H9 (cell line): Measurements from ENCODE around the gene COL19A1. TPM values are rescaled to one million over a fixed set of nuclear protein-coding genes. Genes with fewer than 3 reads are reported as not detected.

Source experiments
- DNase-seq: peaks from one replicate; pipeline ENCODE4 v3.0.0-alpha.2; 2017
- H2AFZ ChIP-seq: one replicate; pipeline ENCODE4 v1.6.1; 2013; ENCODE audit warnings: mild to moderate bottlenecking, low read length, control low read depth, moderate library complexity
- H2AK5ac ChIP-seq: 2 replicates; pipeline ENCODE4 v1.6.1; 2013; ENCODE audit warnings: low read length, control low read depth, mixed read lengths; ENCODE audit not compliant: insufficient read length
- H2BK120ac ChIP-seq: one replicate; pipeline ENCODE4 v1.6.1; 2013; ENCODE audit warnings: low read depth, mild to moderate bottlenecking, low read length, control low read depth, inconsistent platforms; ENCODE audit not compliant: poor library complexity, severe bottlenecking
- H2BK12ac ChIP-seq: 2 replicates; pipeline ENCODE4 v1.6.1; 2013; ENCODE audit warnings: low read length, control low read depth, mixed read lengths, low read depth; ENCODE audit not compliant: insufficient read length
- H2BK15ac ChIP-seq: 2 replicates; pipeline ENCODE4 v1.6.1; 2013; ENCODE audit warnings: low read depth, low read length, control low read depth
- H2BK20ac ChIP-seq: one replicate; pipeline ENCODE4 v1.6.1; 2013; ENCODE audit warnings: low read depth, mild to moderate bottlenecking, low read length, control low read depth, inconsistent platforms; ENCODE audit not compliant: poor library complexity, severe bottlenecking
- H2BK5ac ChIP-seq: 2 replicates; pipeline ENCODE4 v1.6.1; 2013; ENCODE audit warnings: low read length, control low read depth, mixed read lengths; ENCODE audit not compliant: insufficient read length
- H3K14ac ChIP-seq: 2 replicates; pipeline ENCODE4 v1.6.1; 2013; ENCODE audit warnings: low read length, control low read depth; ENCODE audit not compliant: insufficient read depth
- H3K18ac ChIP-seq: 2 replicates; pipeline ENCODE4 v1.6.1; 2013; ENCODE audit warnings: low read depth, mild to moderate bottlenecking, mixed read lengths, low read length, control low read depth; ENCODE audit not compliant: insufficient read length
- H3K23ac ChIP-seq: 2 replicates; pipeline ENCODE4 v1.6.1; 2013; ENCODE audit warnings: low read length, control low read depth, mixed read lengths, low read depth; ENCODE audit not compliant: insufficient read length
- H3K23me2 ChIP-seq: 2 replicates; pipeline ENCODE4 v1.6.1; 2013; ENCODE audit warnings: low read depth, mild to moderate bottlenecking, mixed read lengths, low read length, control low read depth; ENCODE audit not compliant: insufficient read length, poor library complexity, severe bottlenecking
- H3K27ac ChIP-seq: 2 replicates; pipeline ENCODE4 v1.5.1; 2013; ENCODE audit warnings: low read length, control low read depth, mixed read lengths, low read depth; ENCODE audit not compliant: insufficient read length
- H3K27me3 ChIP-seq: 2 replicates; pipeline ENCODE4 v1.6.1; 2013; ENCODE audit warnings: low read length, control low read depth, inconsistent platforms; ENCODE audit not compliant: insufficient read depth
- H3K4ac ChIP-seq: 2 replicates; pipeline ENCODE4 v1.6.1; 2013; ENCODE audit warnings: low read depth, mild to moderate bottlenecking, control low read depth, inconsistent platforms, low read length, moderate library complexity
- H3K4me1 ChIP-seq: 2 replicates; pipeline ENCODE4 v1.6.1; 2013; ENCODE audit warnings: low read length, control low read depth, inconsistent platforms; ENCODE audit not compliant: insufficient read depth
- H3K4me2 ChIP-seq: 2 replicates; pipeline ENCODE4 v1.6.1; 2013; ENCODE audit warnings: low read length, control low read depth, mixed read lengths; ENCODE audit not compliant: insufficient read length, insufficient read depth
- H3K56ac ChIP-seq: 2 replicates; pipeline ENCODE4 v1.6.1; 2013; ENCODE audit warnings: low read depth, mild to moderate bottlenecking, mixed read lengths, low read length, control low read depth; ENCODE audit not compliant: insufficient read length
- H3K79me1 ChIP-seq: 2 replicates; pipeline ENCODE4 v1.6.1; 2013; ENCODE audit warnings: low read depth, mild to moderate bottlenecking, moderate library complexity, low read length, control low read depth, inconsistent platforms; ENCODE audit not compliant: insufficient read depth, poor library complexity, severe bottlenecking
- H3K79me2 ChIP-seq: 2 replicates; pipeline ENCODE4 v1.6.1; 2013; ENCODE audit warnings: low read length, control low read depth, inconsistent platforms; ENCODE audit not compliant: insufficient read depth
- H3K9ac ChIP-seq: 2 replicates; pipeline ENCODE4 v1.6.1; 2013; ENCODE audit warnings: low read length, control low read depth, mixed read lengths; ENCODE audit not compliant: insufficient read length; ENCODE audit errors: extremely low read depth
- H3K9me3 ChIP-seq: one replicate; pipeline ENCODE4 v1.6.1; 2013; ENCODE audit warnings: low read depth, low read length, inconsistent platforms; ENCODE audit not compliant: control insufficient read depth
- H3T11ph ChIP-seq: one replicate; pipeline ENCODE4 v1.6.1; 2013; ENCODE audit warnings: mild to moderate bottlenecking, low read length, control low read depth, inconsistent platforms
- H4K20me1 ChIP-seq: one replicate; pipeline ENCODE4 v1.6.1; 2013; ENCODE audit not compliant: control insufficient read depth, insufficient read length, insufficient read depth
- H4K5ac ChIP-seq: 2 replicates; pipeline ENCODE4 v1.6.1; 2013; ENCODE audit warnings: low read depth, mild to moderate bottlenecking, mixed read lengths, low read length, control low read depth; ENCODE audit not compliant: insufficient read length
- H4K8ac ChIP-seq: replicated peaks from 2 replicates; pipeline ENCODE4 v1.6.1; 2013; ENCODE audit warnings: low read length, control low read depth, mixed read lengths, low read depth; ENCODE audit not compliant: insufficient read length
- H4K91ac ChIP-seq: 2 replicates; pipeline ENCODE4 v1.6.1; 2013; ENCODE audit warnings: low read depth, mild to moderate bottlenecking, moderate library complexity, mixed read lengths, low read length, control low read depth; ENCODE audit not compliant: insufficient read length
- H3K27ac Mint-ChIP-seq, 3 experiments: 2 replicates in 2 of 3; 3 replicates in 1 of 3; pipeline ENCODE4 v1.8.0; 2020 to 2021; ENCODE audit warnings: mixed read lengths in 3 of 3, mild to moderate bottlenecking in 1 of 3, moderate library complexity in 1 of 3
- H3K27me3 Mint-ChIP-seq: 2 replicates; pipeline ENCODE4 v1.8.0; 2021; ENCODE audit warnings: low read depth, mild to moderate bottlenecking, moderate library complexity, mixed read lengths
- H3K36me3 Mint-ChIP-seq, 3 experiments: 2 replicates in 2 of 3; 3 replicates in 1 of 3; pipeline ENCODE4 v1.8.0; 2020 to 2021; ENCODE audit warnings: low read depth in 3 of 3, mixed read lengths in 3 of 3; ENCODE audit not compliant: insufficient read depth in 1 of 3
- H3K4me1 Mint-ChIP-seq, 2 experiments: 2 replicates each; pipeline ENCODE4 v1.8.0; 2020; ENCODE audit warnings: mixed read lengths in 2 of 2
- H3K4me3 Mint-ChIP-seq, 2 experiments: 2 replicates in 1 of 2; 3 replicates in 1 of 2; pipeline ENCODE4 v1.8.0; 2020 to 2021; ENCODE audit warnings: mild to moderate bottlenecking in 2 of 2, mixed read lengths in 2 of 2, moderate library complexity in 1 of 2
- H3K9me3 Mint-ChIP-seq, 2 experiments: 2 replicates in 1 of 2; 3 replicates in 1 of 2; pipeline ENCODE4 v1.8.0; 2020; ENCODE audit warnings: mild to moderate bottlenecking in 2 of 2, mixed read lengths in 2 of 2, moderate library complexity in 1 of 2
- WGBS: extraction: QIAGEN DNeasy Blood & Tissue Kit; methylation state at CpG from one replicate; pipeline ENCODE4 v1.1.7; 2013; ENCODE audit warnings: missing lambda C conversion rate, low lambda C conversion rate, mixed read lengths; ENCODE audit not compliant: insufficient read length; ENCODE audit errors: extremely low coverage; 5-methylcytosine and 5-hydroxymethylcytosine counted together
- total RNA-seq: library from RNA; stranded (reverse); gene quantifications from 2 replicates; pipeline ENCODE4 v1.2.1, GENCODE V29; 2021
- TF ChIP-seq, protein P1 (sequence below): fragments of 200-600 bp; sonication (generic); conservative IDR thresholded peaks from 3 replicates; pipeline ENCODE4 v1.8.0; 2021; ENCODE audit warnings: antibody characterized with exemption, mild to moderate bottlenecking

COL19A1 gene
- total RNA-seq, 1 experiment from 2014 or later = not detected

DNA sequence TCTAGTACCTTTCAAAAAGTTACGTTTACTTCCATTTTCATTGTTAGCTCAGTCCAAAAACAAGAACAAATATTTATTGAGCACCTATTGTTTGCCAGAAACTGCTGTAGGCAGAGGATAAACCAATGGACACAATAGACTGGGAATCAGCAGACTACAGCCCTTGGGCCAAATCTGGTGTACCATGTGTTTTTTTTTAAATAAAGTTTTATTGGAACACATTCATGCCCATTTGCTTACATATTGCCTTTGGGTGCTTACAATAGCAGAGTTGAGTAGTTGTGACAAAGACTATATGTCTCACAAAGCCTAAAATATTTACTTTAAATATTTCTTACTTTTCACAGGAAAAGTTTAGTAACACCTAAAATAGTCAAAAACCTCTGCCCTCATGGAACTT, 220.4 kb downstream of the COL19A1 start:
- H3K36me3 Mint-ChIP-seq = no peaks in the 10 kb centered on the region
- no peaks in the 10 kb centered on the region for H3K23me2 ChIP-seq
- no peaks in the 10 kb centered on the region for H3K9me3 Mint-ChIP-seq
- no CpG with 5 or more reads among the region's 1 CpG for WGBS
- H2BK12ac ChIP-seq = no peak overlapping the region
- H3K27ac Mint-ChIP-seq = no peak overlapping the region
- H4K20me1 ChIP-seq = no peaks in the 10 kb centered on the region
- no peaks in the 10 kb centered on the region for H3K27me3 ChIP-seq
- H3K4me1 Mint-ChIP-seq = no peaks in the 10 kb centered on the region
- no peak overlapping the region for H2BK20ac ChIP-seq
- H3K27me3 Mint-ChIP-seq = no peaks in the 10 kb centered on the region
- no peak overlapping the region for H3K23ac ChIP-seq
- no peak overlapping the region for H4K5ac ChIP-seq
- no peak overlapping the region for H2BK15ac ChIP-seq
- H3K56ac ChIP-seq = no peak overlapping the region
- no peaks in the 10 kb centered on the region for H3K79me1 ChIP-seq
- no peak overlapping the region for H3T11ph ChIP-seq
- H3K27ac ChIP-seq = no peak overlapping the region
- no peak overlapping the region for H4K8ac ChIP-seq
- TF ChIP-seq, protein P1, sequence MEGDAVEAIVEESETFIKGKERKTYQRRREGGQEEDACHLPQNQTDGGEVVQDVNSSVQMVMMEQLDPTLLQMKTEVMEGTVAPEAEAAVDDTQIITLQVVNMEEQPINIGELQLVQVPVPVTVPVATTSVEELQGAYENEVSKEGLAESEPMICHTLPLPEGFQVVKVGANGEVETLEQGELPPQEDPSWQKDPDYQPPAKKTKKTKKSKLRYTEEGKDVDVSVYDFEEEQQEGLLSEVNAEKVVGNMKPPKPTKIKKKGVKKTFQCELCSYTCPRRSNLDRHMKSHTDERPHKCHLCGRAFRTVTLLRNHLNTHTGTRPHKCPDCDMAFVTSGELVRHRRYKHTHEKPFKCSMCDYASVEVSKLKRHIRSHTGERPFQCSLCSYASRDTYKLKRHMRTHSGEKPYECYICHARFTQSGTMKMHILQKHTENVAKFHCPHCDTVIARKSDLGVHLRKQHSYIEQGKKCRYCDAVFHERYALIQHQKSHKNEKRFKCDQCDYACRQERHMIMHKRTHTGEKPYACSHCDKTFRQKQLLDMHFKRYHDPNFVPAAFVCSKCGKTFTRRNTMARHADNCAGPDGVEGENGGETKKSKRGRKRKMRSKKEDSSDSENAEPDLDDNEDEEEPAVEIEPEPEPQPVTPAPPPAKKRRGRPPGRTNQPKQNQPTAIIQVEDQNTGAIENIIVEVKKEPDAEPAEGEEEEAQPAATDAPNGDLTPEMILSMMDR = no peak
- H2BK5ac ChIP-seq = no peak overlapping the region
- no peak for DNase-seq
- H3K4ac ChIP-seq = no peak overlapping the region
- H3K4me2 ChIP-seq = no peak overlapping the region
- H2AK5ac ChIP-seq = no peak overlapping the region
- no peak overlapping the region for H3K4me3 Mint-ChIP-seq
- H3K18ac ChIP-seq = no peak overlapping the region
- no peak overlapping the region for H3K14ac ChIP-seq
- H2BK120ac ChIP-seq = no peak overlapping the region
- H2AFZ ChIP-seq = no peak overlapping the region
- H3K9me3 ChIP-seq = no peaks in the 10 kb centered on the region
- no peak overlapping the region for H4K91ac ChIP-seq
- no peaks in the 10 kb centered on the region for H3K79me2 ChIP-seq
- no peak overlapping the region for H3K9ac ChIP-seq
- no peaks in the 10 kb centered on the region for H3K4me1 ChIP-seq
